Temporal lobe (tissue), 2 donors: ENCODE measurements around the gene TMEM106A. TPM values are rescaled to one million over a fixed set of nuclear protein-coding genes. Genes with fewer than 3 reads are reported as not detected.

Source experiments
- small RNA-seq: library from RNA; depleted of rRNA; stranded (forward); fragments of <200 nt; gene quantifications from one replicate; pipeline ENCODE3, GENCODE V24; 2014; ENCODE audit warnings: low replicate concordance
- total RNA-seq: library from RNA; depleted of rRNA; stranded (reverse); fragments of >200 nt; gene quantifications from one replicate; pipeline ENCODE4 v1.2.3, GENCODE V29; 2014

The TMEM106A gene
- total RNA-seq, 1 donor from 2014 or later, result 0.25 TPM

Small RNA genes within 50 kb of the gene (small RNA-seq; reads per million reads assigned to genes)
- gene AC060780.2 (not detected), gene AC060780.3 (not detected), gene RF00004 (not detected), gene RNU2-1 (not detected)

Other genes starting within 250 kb of the TMEM106A start
- 24.8 TPM for gene AARSD1, start 247.4 kb upstream of the TMEM106A start, total RNA-seq
- gene PTGES3L, start 231.8 kb upstream of the TMEM106A start, total RNA-seq, result 1.5 TPM
- gene RUNDC1, start 231.3 kb upstream of the TMEM106A start, total RNA-seq, result 9.3 TPM
- 1,145 TPM for gene RPL27, start 213.5 kb upstream of the TMEM106A start, total RNA-seq
- 1.2 TPM for gene IFI35, start 205.1 kb upstream of the TMEM106A start, total RNA-seq
- 51.1 TPM for gene VAT1, start 189.5 kb upstream of the TMEM106A start, total RNA-seq
- gene RND2, start 186.6 kb upstream of the TMEM106A start, total RNA-seq, result 3.7 TPM
- 5.7 TPM for gene BRCA1, start 86.5 kb upstream of the TMEM106A start, total RNA-seq
- gene NBR1, start 40.7 kb upstream of the TMEM106A start, total RNA-seq, result 53.4 TPM
- not detected for gene CCDC200, start 16.7 kb downstream of the TMEM106A start, total RNA-seq
- gene RNU2-1, start 22.1 kb downstream of the TMEM106A start, total RNA-seq, result not detected
- gene ARL4D, start 187.1 kb downstream of the TMEM106A start, total RNA-seq, result 34.7 TPM